HG02852 (cell line): Measurements from ENCODE around the gene TPP1.

Experiments used
- ATAC-seq: cut with Tn5 transposase; IDR thresholded peaks from one replicate; pipeline ENCODE4 v1.9.1; 2021; ENCODE audit warnings: mild to moderate bottlenecking, moderate library complexity; ENCODE audit not compliant: unreplicated experiment

TPP1 gene

GRCh38 chr11:6596239-6596877 is 22.9 kb downstream of the TPP1 start:
- ATAC-seq = no peak

- ATAC-seq = no peak
Measured at GRCh38 chr11:6594142-6594768, 25.0 kb downstream of the TPP1 start.

GRCh38 chr11:6588018-6588417 is 31.2 kb downstream of the TPP1 start:
- no peak for ATAC-seq

- ATAC-seq = no peak
Measured at GRCh38 chr11:6587360-6587953, 31.8 kb downstream of the TPP1 start.

GRCh38 chr11:6586434-6587359 is 32.5 kb downstream of the TPP1 start:
- no peak for ATAC-seq

- ATAC-seq = no peak
Measured at GRCh38 chr11:6584528-6584927, 34.7 kb downstream of the TPP1 start.

GRCh38 chr11:6583584-6583983 is 35.6 kb downstream of the TPP1 start:
- no peak for ATAC-seq

- ATAC-seq = no peak
Measured at GRCh38 chr11:6579681-6580080, 39.5 kb downstream of the TPP1 start.

GRCh38 chr11:6578134-6578533 is 41.1 kb downstream of the TPP1 start:
- ATAC-seq = no peak

- no peak for ATAC-seq
Measured at GRCh38 chr11:6576471-6577373, 42.5 kb downstream of the TPP1 start.

- no peak for ATAC-seq
Measured at GRCh38 chr11:6574816-6575715, 44.2 kb downstream of the TPP1 start.

- no peak for ATAC-seq
Measured at GRCh38 chr11:6572215-6572614, 47.0 kb downstream of the TPP1 start.

- ATAC-seq = no peak
Measured at GRCh38 chr11:6571434-6572008, 47.7 kb downstream of the TPP1 start.

GRCh38 chr11:6570691-6571427 is 48.4 kb downstream of the TPP1 start:
- no peak for ATAC-seq

- no peak for ATAC-seq
Measured at GRCh38 chr11:6569706-6570105, 49.5 kb downstream of the TPP1 start.

- ATAC-seq = no peak
Measured at GRCh38 chr11:6568191-6568918, 50.9 kb downstream of the TPP1 start.

- ATAC-seq = no peak
Measured at GRCh38 chr11:6567371-6567745, 51.9 kb downstream of the TPP1 start.
